ENCODE measurements around the gene COL8A1.

COL8A1 gene

DNA sequence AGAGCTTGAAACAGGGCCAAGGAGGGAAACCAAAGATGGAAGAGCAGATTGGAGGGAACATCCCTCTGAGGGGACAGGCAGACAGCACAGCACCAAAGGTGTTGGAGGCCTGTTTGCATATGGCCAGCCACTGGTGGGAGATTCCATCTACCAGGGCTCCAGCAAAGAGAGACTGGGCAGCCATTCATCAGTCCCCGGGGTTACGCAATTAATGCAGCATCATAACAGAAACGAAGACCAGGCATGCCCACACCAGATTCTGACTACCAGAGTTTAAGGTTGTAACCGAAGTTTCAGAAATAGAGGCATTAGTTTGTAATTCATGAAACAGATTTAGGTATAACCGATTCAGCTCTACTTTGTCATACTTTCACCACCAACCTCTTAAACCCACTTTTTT, 58.1 kb downstream of the COL8A1 start:
- H3K9me3 Mint-ChIP-seq: no peaks in the 10 kb centered on the region
- DNase-seq (ENCODE audit: low spot score): no peak
- no peak overlapping the region for H3K4me3 Mint-ChIP-seq
- no peaks in the 10 kb centered on the region for H3K36me3 Mint-ChIP-seq (ENCODE audit: low read depth)
- no peak overlapping the region for H3K27ac Mint-ChIP-seq
- no peaks in the 10 kb centered on the region for H3K4me1 Mint-ChIP-seq (ENCODE audit: low read depth)
- H3K27me3 Mint-ChIP-seq (ENCODE audit: low read depth): no peaks in the 10 kb centered on the region

- no peak for DNase-seq (ENCODE audit: low spot score)
- Mint-ChIP-seq H3K4me1 (ENCODE audit: low read depth) (no peaks in the 10 kb centered on the region), H3K9me3 (no peaks in the 10 kb centered on the region), H3K36me3 (ENCODE audit: low read depth) (no peaks in the 10 kb centered on the region), H3K27me3 (ENCODE audit: low read depth) (no peaks in the 10 kb centered on the region), H3K4me3 (no peak overlapping the region), H3K27ac (no peak overlapping the region)
These were observed 58.9 kb downstream of the COL8A1 start for GRCh38 chr3:99697250-99697649.

DNA sequence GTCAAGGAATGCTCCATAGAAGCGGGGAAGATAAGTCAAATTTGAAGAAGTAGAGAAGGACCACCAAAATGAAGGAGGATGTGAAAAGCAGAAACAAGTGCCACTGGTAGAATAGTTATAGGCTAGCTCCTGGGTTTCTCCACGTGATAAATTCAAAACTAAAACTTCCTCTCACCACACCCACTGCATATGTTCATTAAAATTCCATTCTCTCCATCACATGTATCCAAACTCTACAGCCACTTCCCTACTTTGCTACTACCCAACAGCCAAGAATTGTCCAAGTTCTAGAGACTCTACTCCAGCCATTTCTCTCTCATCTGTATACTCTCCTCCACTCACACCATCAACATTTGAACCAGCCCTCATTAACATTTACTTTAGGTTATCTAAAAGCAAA, 60.5 kb downstream of the COL8A1 start:
- Mint-ChIP-seq H3K9me3 (no peaks in the 10 kb centered on the region), H3K4me3 (no peak overlapping the region), H3K36me3 (ENCODE audit: low read depth) (no peaks in the 10 kb centered on the region), H3K27me3 (ENCODE audit: low read depth) (peaks cover 6% of the 10 kb centered on the region), H3K4me1 (ENCODE audit: low read depth) (no peaks in the 10 kb centered on the region), H3K27ac (no peak overlapping the region)
- no peak for DNase-seq (ENCODE audit: low spot score)

DNA sequence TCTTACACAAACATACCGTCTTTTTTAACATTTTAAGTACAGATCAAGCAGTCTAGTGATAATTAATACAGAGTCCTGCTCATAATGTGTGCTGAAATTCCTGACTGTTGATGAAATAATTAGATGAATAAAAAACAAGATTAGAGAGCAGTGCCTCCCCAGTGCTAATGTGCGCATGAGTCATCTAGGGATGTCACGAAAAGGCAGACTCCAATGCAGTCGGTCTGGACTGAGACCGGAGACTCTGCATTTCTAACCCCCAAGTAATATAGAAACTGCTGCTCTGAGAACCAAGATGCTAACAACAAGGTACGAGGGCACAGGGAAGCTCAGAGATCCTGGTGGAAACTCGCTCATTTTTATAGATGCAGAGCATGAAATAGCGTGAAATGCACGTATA, 61.4 kb downstream of the COL8A1 start:
- Mint-ChIP-seq H3K9me3 (no peaks in the 10 kb centered on the region), H3K4me1 (ENCODE audit: low read depth) (no peaks in the 10 kb centered on the region), H3K27ac (no peak overlapping the region), H3K4me3 (no peak overlapping the region), H3K36me3 (ENCODE audit: low read depth) (no peaks in the 10 kb centered on the region), H3K27me3 (ENCODE audit: low read depth) (peaks cover 6% of the 10 kb centered on the region)
- DNase-seq (ENCODE audit: low spot score): no peak

DNA sequence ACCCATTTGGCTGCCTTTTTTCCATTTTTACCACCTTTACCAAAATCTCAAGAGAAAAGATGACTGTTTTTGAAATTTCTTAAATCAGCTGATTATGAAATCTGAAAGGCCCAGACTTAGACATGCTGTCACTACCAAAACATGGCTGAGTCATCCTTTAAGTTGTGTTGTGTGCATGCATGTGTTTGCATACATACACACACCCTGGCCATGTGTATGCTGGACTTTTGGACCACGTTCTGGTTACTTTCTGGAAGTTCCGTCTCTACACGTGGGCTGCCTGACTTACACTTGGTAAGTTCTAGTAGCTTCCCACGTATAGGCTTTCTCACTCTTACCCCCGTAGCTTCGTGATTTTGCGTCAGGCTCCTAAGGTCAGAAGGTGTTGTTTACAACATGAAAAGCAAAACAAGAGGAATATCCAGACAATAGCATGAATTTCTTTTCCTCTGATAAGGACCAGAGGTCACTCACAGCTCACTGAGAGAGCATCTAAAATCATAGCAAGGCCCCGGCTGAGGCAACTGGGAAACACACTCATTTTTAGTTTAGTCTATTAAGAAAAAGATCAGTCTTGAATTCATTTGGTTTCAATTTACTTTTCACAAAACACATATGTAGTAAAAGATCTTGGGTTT, 62.4 kb downstream of the COL8A1 start:
- no peaks in the 10 kb centered on the region for H3K9me3 Mint-ChIP-seq
- H3K4me3 Mint-ChIP-seq: no peak overlapping the region
- H3K27ac Mint-ChIP-seq: no peak overlapping the region
- H3K36me3 Mint-ChIP-seq (ENCODE audit: low read depth): no peaks in the 10 kb centered on the region
- no peaks in the 10 kb centered on the region for H3K4me1 Mint-ChIP-seq (ENCODE audit: low read depth)
- no peak for DNase-seq (ENCODE audit: low spot score)
- H3K27me3 Mint-ChIP-seq (ENCODE audit: low read depth): peaks cover 6% of the 10 kb centered on the region

- Mint-ChIP-seq H3K27me3 (ENCODE audit: low read depth) (peaks cover 6% of the 10 kb centered on the region), H3K27ac (no peak overlapping the region), H3K4me1 (ENCODE audit: low read depth) (no peaks in the 10 kb centered on the region), H3K36me3 (ENCODE audit: low read depth) (no peaks in the 10 kb centered on the region), H3K9me3 (no peaks in the 10 kb centered on the region), H3K4me3 (no peak overlapping the region)
- no peak for DNase-seq (ENCODE audit: low spot score)
These were observed 64.9 kb downstream of the COL8A1 start for GRCh38 chr3:99702953-99703943.

GRCh38 chr3:99704417-99704816, 66.0 kb downstream of the COL8A1 start:
- Mint-ChIP-seq H3K27me3 (ENCODE audit: low read depth) (peaks cover 6% of the 10 kb centered on the region), H3K4me1 (ENCODE audit: low read depth) (no peaks in the 10 kb centered on the region), H3K9me3 (no peaks in the 10 kb centered on the region), H3K27ac (no peak overlapping the region), H3K4me3 (no peak overlapping the region), H3K36me3 (ENCODE audit: low read depth) (no peaks in the 10 kb centered on the region)
- no peak for DNase-seq (ENCODE audit: low spot score)

GRCh38 chr3:99706410-99706809, 68.0 kb downstream of the COL8A1 start:
- Mint-ChIP-seq H3K4me3 (no peak overlapping the region), H3K4me1 (ENCODE audit: low read depth) (no peaks in the 10 kb centered on the region), H3K36me3 (ENCODE audit: low read depth) (no peaks in the 10 kb centered on the region), H3K27me3 (ENCODE audit: low read depth) (peaks cover 6% of the 10 kb centered on the region), H3K9me3 (no peaks in the 10 kb centered on the region), H3K27ac (no peak overlapping the region)
- DNase-seq (ENCODE audit: low spot score): no peak

GRCh38 chr3:99708207-99708745, 69.9 kb downstream of the COL8A1 start:
- Mint-ChIP-seq H3K36me3 (ENCODE audit: low read depth) (no peaks in the 10 kb centered on the region), H3K9me3 (no peaks in the 10 kb centered on the region), H3K27ac (no peak overlapping the region), H3K4me1 (ENCODE audit: low read depth) (no peaks in the 10 kb centered on the region), H3K4me3 (no peak overlapping the region), H3K27me3 (ENCODE audit: low read depth) (peaks cover 2% of the 10 kb centered on the region)
- DNase-seq (ENCODE audit: low spot score): no peak

GRCh38 chr3:99709686-99710085, 71.3 kb downstream of the COL8A1 start:
- Mint-ChIP-seq H3K4me3 (no peak overlapping the region), H3K4me1 (ENCODE audit: low read depth) (no peaks in the 10 kb centered on the region), H3K27me3 (ENCODE audit: low read depth) (no peaks in the 10 kb centered on the region), H3K27ac (no peak overlapping the region), H3K9me3 (no peaks in the 10 kb centered on the region), H3K36me3 (ENCODE audit: low read depth) (no peaks in the 10 kb centered on the region)
- no peak for DNase-seq (ENCODE audit: low spot score)

- no peaks in the 10 kb centered on the region for H3K36me3 Mint-ChIP-seq (ENCODE audit: low read depth)
- no peaks in the 10 kb centered on the region for H3K27me3 Mint-ChIP-seq (ENCODE audit: low read depth)
- H3K27ac Mint-ChIP-seq: no peak overlapping the region
- H3K4me3 Mint-ChIP-seq: no peak overlapping the region
- no peaks in the 10 kb centered on the region for H3K4me1 Mint-ChIP-seq (ENCODE audit: low read depth)
- no peak for DNase-seq (ENCODE audit: low spot score)
- no peaks in the 10 kb centered on the region for H3K9me3 Mint-ChIP-seq
These were observed 71.7 kb downstream of the COL8A1 start for GRCh38 chr3:99710094-99710493.

- H3K4me3 Mint-ChIP-seq: no peak overlapping the region
- no peak overlapping the region for H3K27ac Mint-ChIP-seq
- no peaks in the 10 kb centered on the region for H3K9me3 Mint-ChIP-seq
- no peaks in the 10 kb centered on the region for H3K4me1 Mint-ChIP-seq (ENCODE audit: low read depth)
- no peaks in the 10 kb centered on the region for H3K27me3 Mint-ChIP-seq (ENCODE audit: low read depth)
- no peaks in the 10 kb centered on the region for H3K36me3 Mint-ChIP-seq (ENCODE audit: low read depth)
- no peak for DNase-seq (ENCODE audit: low spot score)
These were observed 73.0 kb downstream of the COL8A1 start for GRCh38 chr3:99711351-99711750.

- no peak overlapping the region for H3K4me3 Mint-ChIP-seq
- no peaks in the 10 kb centered on the region for H3K9me3 Mint-ChIP-seq
- H3K4me1 Mint-ChIP-seq (ENCODE audit: low read depth): no peaks in the 10 kb centered on the region
- H3K36me3 Mint-ChIP-seq (ENCODE audit: low read depth): no peaks in the 10 kb centered on the region
- no peak overlapping the region for H3K27ac Mint-ChIP-seq
- no peak for DNase-seq (ENCODE audit: low spot score)
- H3K27me3 Mint-ChIP-seq (ENCODE audit: low read depth): no peaks in the 10 kb centered on the region
These were observed 74.0 kb downstream of the COL8A1 start for GRCh38 chr3:99712291-99712954.

- Mint-ChIP-seq H3K9me3 (no peaks in the 10 kb centered on the region), H3K4me3 (no peak overlapping the region), H3K27ac (no peak overlapping the region), H3K36me3 (ENCODE audit: low read depth) (no peaks in the 10 kb centered on the region), H3K4me1 (ENCODE audit: low read depth) (no peaks in the 10 kb centered on the region), H3K27me3 (ENCODE audit: low read depth) (peaks cover 3% of the 10 kb centered on the region)
- no peak for DNase-seq (ENCODE audit: low spot score)
These were observed 75.0 kb downstream of the COL8A1 start for GRCh38 chr3:99713440-99713839.

Data from T-helper 2 cell treated with Interferon-gamma antibody and Interleukin-4, amounts not matched to agents 5 μg/mL and 100 μg/mL, for 36 hours (primary cell).